Dedifferentiated amniotic fluid mesenchymal stem cell (primary cell): Measurements from ENCODE around the gene SOST.

Source experiments
- DNase-seq: peaks from one replicate; pipeline ENCODE4 v3.0.0-alpha.2; 2016; ENCODE audit errors: extremely low spot score

SOST gene

GRCh38 chr17:43741636-43742035 is 17.0 kb downstream of the SOST start:
- no peak for DNase-seq

DNA sequence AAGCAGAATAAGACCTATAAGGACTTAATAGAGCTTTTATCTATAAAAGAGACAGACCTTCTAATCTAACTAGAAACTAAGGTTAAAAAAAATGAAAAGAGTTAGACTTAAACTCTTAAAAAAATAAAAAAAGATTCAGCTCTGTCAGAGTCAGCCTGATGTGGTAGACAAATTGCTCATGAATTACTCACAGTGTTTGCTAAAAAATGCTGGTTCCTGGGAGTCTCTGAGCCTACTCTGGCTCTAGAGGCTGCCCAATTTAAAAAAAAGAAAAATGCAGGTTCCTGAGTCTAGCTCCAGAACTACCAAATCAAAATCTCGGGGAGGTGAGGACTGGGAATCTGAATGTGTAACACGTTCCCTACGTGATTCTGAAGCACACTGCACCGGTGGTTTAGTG is 18.1 kb downstream of the SOST start:
- DNase-seq, result no peak

DNA sequence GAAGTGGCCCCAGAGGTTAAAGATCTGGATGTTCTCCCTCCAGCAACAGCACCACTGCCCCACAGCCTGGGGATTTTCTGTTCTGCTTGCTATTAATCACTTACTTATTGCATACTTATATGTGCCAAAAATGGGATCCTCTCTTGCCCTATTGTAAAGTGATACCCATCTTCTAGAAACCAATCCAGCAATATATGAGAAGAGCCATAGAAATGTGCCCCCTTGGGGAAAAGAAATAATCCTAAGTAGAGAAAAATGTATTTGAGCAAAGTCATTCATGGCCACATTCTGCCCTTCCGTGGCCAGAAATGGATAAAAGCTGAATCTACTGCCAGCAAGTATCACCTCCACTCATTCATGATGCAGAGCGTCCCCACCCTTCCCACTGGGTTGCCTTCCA is 20.9 kb downstream of the SOST start:
- no peak for DNase-seq

DNA sequence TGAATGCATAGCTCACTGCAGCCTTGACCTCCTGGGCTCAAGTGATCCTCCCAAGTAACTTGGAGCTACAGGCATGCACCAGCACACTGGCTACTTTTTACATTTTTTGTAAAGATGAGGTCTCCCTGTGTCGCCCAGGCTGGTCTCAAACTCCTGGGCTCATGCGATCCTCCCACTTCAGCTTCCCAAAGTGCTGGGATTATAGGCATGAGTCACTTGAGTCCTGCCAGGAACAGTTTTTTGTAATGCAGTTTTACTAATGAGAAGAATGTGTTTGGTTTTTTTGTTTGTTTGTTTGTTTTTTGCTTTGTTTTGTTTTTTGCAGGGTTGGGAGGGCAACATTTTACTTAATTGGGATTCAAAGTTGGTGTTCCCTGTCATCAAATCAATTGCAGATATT is 22.2 kb downstream of the SOST start:
- DNase-seq, result no peak

GRCh38 chr17:43734376-43734775 is 24.2 kb downstream of the SOST start:
- DNase-seq, result peak; percentile 67

DNA sequence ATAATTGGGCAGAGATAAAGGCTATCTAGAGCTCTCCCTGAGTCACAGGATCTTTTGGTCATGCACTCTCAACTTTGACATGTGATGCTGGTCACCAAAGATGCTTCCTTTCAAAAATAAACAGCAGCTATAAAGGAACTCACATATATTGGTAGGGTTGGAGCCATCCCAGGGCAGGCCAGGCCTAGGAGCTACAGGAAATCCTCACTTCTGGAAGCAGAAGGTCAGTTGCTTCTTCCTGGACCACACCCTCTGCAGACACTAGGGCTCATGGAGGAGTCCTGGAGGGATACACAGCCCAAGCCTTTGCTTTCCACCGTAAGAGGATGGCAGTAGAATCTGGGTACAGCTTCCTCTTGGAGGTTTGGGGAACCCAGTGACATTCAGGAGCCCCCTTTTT is 24.6 kb downstream of the SOST start:
- no peak for DNase-seq

DNA sequence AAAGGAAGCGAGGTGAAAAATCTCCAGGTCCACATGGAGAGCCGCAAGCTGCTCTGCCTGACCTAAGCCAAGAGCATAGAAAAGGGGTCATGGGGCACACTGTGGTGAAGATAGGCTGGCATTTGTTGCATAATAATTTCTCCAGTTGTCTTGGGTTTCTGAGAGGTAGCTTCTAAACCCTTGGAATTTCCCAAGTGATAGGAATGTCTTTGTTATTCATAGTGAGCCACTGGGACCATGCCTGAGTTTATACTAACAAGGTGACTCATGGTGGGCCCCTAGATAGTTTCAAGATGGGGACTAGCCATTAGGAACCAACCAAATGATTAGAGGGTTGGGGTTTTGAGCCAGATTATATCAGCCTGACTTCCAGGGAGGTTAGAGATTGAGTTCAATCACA is 25.6 kb downstream of the SOST start:
- DNase-seq, result no peak

GRCh38 chr17:43728081-43728480 is 30.5 kb downstream of the SOST start:
- no peak for DNase-seq

DNA sequence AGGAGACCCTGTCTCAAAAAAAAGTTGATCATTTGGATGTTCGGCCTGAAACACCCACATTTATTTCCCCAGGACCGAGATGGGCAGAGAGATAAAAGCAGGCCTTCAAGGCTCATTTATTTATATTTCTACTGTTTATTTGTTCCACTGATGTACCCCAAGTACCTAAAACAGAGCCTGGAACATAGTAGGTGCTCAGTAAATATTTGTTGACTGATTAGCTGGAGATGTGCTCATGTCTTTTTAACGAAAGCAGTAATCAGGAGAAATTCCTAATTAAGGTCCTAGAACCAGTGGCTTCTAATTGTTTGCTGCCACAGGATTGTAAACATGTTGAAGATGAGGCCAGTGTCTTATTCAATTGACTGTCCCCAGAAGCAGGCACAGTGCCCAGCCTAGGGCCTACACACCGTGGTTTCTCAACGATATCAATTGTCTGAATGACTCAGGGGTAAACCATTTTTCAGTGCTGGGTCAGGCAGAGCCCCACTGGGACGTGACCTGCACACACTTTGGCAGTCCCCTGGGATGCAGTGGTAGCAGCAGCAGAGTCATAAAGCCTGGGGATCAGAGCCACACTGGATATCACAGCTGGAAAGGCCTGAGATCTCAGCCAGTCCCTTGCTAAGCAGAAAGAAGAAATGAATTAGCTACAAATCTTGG is 34.8 kb downstream of the SOST start:
- DNase-seq, result peak; percentile 57

GRCh38 chr17:43722870-43723665 is 35.5 kb downstream of the SOST start:
- DNase-seq, result no peak

GRCh38 chr17:43722269-43722619 is 36.3 kb downstream of the SOST start:
- DNase-seq, result no peak

DNA sequence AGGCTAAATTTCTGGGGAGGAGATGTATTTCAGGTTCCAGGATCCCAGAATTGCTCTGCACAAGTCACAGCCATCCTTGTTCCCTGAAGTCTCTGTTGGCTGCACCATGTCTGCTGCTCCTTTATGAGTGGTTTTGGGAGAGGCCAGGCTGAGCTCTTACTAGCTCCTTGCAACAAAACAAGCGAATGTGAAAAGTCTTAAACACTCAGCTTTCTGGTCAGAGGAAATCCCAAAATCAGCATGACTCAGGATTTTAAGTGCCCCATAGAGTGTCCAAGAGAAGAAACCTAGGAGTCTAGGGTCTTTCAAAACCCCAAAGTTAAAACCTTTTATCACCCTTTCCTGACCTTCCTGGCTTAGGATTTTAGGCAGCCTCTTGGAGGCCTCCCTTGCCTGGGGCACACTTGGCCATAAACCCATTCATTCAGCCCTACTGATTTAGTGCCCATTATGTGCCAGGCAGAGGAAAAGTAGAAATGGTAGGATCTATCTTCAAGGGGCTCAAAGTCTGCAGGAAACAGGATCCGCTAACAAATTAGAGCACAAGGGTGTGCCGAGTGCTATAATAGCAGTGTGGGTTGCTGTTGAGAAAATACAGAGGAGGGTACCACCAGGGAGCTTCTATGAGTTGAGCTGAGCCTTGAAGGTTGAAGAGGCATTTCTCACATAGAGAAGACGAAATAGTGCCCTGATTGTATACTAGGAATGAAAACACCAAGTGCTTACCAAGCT is 36.9 kb downstream of the SOST start:
- DNase-seq, result peak; percentile 40

- DNase-seq, result no peak
Observed at GRCh38 chr17:43720311-43721060, 38.1 kb downstream of the SOST start.

DNA sequence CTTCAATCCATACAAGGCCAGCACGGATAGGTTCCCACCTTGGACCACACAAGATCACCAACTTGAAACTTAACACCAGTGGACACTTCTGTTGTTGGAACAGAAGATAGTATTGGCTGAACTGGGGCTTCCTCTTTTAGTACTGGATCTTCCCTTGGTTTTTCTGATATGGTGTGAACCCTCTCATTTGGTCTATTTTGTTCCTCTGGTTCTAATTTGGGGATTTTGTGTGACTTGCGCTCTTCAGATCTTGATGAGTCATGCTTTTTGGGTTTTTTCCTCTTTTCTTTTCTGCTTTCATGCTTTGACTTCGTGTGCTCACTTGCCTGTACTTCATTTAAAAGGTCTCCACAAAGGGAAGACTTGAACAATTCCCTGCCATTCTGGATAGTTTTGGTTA is 39.0 kb downstream of the SOST start:
- no peak for DNase-seq

DNA sequence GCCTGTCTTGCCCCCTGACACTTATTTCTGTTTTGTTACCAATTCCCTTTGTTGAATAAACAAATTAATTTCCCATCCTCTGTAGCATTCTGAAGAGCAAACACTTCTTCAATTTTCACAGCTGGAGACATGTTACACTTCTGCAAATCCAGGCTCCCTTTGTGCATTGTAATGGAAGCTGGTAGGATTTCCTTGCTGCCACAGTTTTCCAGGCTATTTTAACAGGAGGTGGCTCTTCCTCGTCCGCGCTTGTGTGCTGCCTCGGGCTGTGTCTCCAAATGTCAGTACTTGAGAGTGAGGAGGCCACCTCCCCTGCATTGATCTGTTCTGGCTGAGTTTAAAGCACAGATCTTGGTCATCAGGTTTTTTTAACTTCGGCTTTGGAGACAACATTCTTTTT is 40.0 kb downstream of the SOST start:
- DNase-seq, result no peak

DNA sequence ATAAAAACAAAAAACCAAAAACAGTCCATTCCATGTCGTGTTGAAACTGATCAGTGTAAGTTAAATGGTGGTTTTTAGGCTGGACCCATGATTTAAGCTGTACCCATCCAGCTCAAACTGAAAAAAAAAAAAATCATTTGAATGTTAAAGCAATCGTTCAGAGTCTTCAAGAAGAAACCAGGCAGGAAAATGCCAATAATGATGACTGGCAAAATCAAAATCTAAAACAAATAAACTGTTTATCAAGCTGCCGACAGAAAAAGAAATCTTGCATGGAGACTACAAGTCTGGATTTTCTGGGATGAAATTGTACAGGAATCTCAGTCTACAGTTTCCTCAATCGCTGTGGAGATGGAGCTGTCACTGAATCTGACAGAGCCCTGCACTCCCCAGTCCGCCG is 40.7 kb downstream of the SOST start:
- DNase-seq, result no peak

DNA sequence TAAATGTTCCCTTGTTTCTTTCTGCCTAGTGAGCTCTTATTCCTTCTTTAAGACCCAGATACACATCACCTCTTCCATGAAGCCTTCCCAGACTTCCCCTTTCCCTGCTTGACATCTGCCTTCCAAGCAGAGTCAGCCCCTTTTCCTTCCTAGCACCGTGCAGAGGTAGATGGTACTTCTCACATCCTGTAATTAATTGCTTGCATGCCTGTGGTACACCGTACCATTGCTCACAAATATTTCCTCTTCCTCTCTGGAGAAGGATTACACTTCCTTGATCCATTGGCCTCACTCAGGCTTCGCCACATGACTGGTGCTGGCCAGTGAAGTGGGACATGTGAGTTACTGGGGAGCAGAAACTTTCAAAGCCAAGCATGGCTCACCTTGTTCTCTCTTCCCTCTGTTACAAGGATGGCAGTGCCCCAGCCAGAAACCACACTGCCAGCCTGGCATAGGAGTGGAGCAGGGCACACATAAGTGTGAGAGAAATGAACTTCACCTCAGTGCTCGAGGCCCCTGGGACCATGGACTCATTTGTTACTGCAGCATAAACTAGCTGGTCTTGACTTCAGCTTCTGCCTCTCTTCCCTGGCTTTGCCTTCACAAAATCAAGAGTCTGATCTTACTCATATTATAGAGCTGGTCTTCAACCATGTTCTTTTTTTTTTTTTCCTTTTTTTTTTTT is 44.0 kb downstream of the SOST start:
- no peak for DNase-seq

DNA sequence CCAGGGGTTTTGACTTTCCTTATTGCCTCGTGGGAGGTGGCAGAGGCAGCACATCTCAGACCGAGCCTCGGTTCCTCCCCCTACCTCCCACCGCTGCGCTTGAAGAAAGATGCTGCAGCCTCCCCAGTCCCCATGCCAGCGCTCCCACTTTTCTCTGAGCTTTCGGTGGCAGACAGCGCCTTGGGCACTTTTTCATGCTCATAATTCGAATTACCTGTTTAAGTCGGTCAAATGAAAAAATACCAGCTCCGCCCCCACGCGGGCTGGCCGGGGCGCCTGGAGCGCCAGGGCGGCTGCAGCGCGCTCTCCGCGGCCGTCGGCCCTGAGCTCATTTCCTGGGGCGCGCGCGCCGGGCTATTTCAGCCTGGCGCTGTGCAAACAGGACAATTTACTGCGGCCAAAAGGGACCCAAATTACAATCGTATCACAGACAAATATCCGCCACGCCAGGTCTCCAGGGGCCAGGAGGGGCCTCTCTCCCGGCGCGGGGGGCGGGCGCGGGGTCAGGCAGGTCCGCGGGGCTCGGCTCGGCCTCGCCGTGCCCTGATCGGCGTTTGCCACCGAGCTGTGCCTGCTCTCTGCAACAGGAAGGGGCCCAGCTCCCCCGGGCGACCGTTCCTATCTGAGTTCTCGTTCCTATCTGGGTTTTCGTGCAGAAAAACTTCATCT is 45.0 kb downstream of the SOST start:
- no peak for DNase-seq

- no peak for DNase-seq
Observed at GRCh38 chr17:43712397-43712796, 46.2 kb downstream of the SOST start.

- DNase-seq, result no peak
Observed at GRCh38 chr17:43710101-43710500, 48.5 kb downstream of the SOST start.

- no peak for DNase-seq
Observed at GRCh38 chr17:43709210-43709609, 49.4 kb downstream of the SOST start.
